Smooth muscle cell (in vitro differentiated cells): ENCODE measurements around the gene GLRA1. TPM values are rescaled to one million over a fixed set of nuclear protein-coding genes. Genes with fewer than 3 reads are reported as not detected.

Experiments used
- DNase-seq: peaks from one replicate; lab custom pipeline; 2025; ENCODE audit not compliant: unreplicated experiment; lab: John Stamatoyannopoulos, UW
- H2AFZ ChIP-seq: fragments of 200-600 bp; sonication (generic); 2 replicates; pipeline ENCODE4 v1.6.0; 2016; ENCODE audit warnings: antibody characterized with exemption, low read depth, mild to moderate bottlenecking
- H3F3A ChIP-seq: fragments of 200-600 bp; sonication (generic); 2 replicates; pipeline ENCODE4 v1.6.0; 2017; ENCODE audit warnings: antibody characterized with exemption, low read depth
- H3K27ac ChIP-seq: fragments of 200-600 bp; sonication (generic); 2 replicates; pipeline ENCODE4 v1.5.1; 2016; ENCODE audit warnings: low read depth, mild to moderate bottlenecking
- H3K27me3 ChIP-seq: fragments of 200-600 bp; sonication (generic); 2 replicates; pipeline ENCODE4 v1.6.1; 2016; ENCODE audit warnings: low read depth, mild to moderate bottlenecking
- H3K36me3 ChIP-seq: fragments of 200-600 bp; sonication (generic); 2 replicates; pipeline ENCODE4 v1.5.1; 2016; ENCODE audit warnings: low read depth
- H3K4me1 ChIP-seq: fragments of 200-600 bp; sonication (generic); 2 replicates; pipeline ENCODE4 v1.5.1; 2016; ENCODE audit warnings: low read depth
- H3K4me2 ChIP-seq: fragments of 200-600 bp; sonication (generic); 2 replicates; pipeline ENCODE4 v1.6.0; 2016; ENCODE audit warnings: mild to moderate bottlenecking
- H3K4me3 ChIP-seq: fragments of 200-600 bp; sonication (generic); 2 replicates; pipeline ENCODE4 v1.5.1; 2016; ENCODE audit warnings: mild to moderate bottlenecking
- H3K79me2 ChIP-seq: fragments of 200-600 bp; sonication (generic); 2 replicates; pipeline ENCODE4 v1.6.0; 2016; ENCODE audit warnings: low read depth, mild to moderate bottlenecking
- H3K9ac ChIP-seq: fragments of 200-600 bp; sonication (generic); 2 replicates; pipeline ENCODE4 v1.6.0; 2016; ENCODE audit warnings: low read depth
- H3K9me3 ChIP-seq: fragments of 200-600 bp; sonication (generic); replicated peaks from 2 replicates; pipeline ENCODE4 v1.5.1; 2016; ENCODE audit warnings: low read depth
- H4K20me1 ChIP-seq: fragments of 200-600 bp; sonication (generic); 2 replicates; pipeline ENCODE4 v1.6.0; 2016; ENCODE audit warnings: low read depth
- CTCF ChIP-seq: fragments of 200-600 bp; sonication (generic); IDR thresholded peaks from 2 replicates; pipeline ENCODE4 v1.5.1; 2017; ENCODE audit warnings: borderline replicate concordance, mild to moderate bottlenecking, antibody characterized with exemption; ENCODE audit not compliant: insufficient read depth, poor library complexity, severe bottlenecking
- WGBS: methylation state at CpG from one replicate; pipeline ENCODE4 v1.1.7; 2016; ENCODE audit warnings: low lambda C conversion rate; 5-methylcytosine and 5-hydroxymethylcytosine counted together
- polyA plus RNA-seq: library from polyadenylated mRNA; unstranded; fragments of >200 nt; fragmentation: Nextera tagmentation; extraction: Ambion mirVana; gene quantifications from 2 replicates; pipeline ENCODE4 v1.2.1, GENCODE V29; 2016
- total RNA-seq: library from RNA; depleted of rRNA; stranded (reverse); fragments of >200 nt; gene quantifications from 2 replicates; pipeline ENCODE4 v1.2.3, GENCODE V29; 2014

The GLRA1 gene
- total and polyA plus RNA-seq, 2 experiments from 2014 or later: not detected

DNA sequence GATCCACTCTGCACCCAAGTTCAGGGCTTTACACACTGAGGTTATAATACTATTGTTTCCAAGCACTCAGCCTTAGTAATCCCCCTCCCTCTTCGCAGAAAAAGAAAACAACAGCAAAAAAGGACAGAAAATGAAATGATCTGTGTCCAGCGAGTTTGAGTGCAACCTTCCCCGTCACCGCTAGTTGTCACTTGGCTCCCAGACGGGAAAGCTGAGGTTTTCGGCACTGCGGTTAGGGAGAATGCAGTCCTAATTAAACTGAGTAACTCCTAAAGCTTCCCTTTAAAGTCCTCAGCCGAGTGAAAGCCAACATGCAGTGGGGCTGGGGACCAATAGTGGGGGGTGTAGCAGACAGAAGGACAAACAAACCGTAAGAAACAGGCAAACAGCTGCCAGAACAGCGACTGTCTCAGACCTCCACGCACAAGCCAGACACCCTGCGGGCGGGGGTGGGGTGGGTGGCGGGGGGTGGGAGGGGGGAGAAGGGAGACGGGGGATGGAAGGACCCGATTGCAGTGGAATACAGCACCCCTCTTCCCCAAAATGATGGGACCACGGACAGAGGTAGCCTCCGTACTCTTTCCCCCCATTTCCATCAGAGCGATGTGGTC lies 680 bp downstream of the GLRA1 start:
- H2AFZ ChIP-seq: no peak overlapping the region
- H3K4me3 ChIP-seq: no peak overlapping the region
- H3F3A ChIP-seq: no peaks in the 10 kb centered on the region
- TF ChIP-seq CTCF: peak; percentile 26
- H3K27ac ChIP-seq: no peak overlapping the region
- no peak overlapping the region for H3K4me2 ChIP-seq
- H3K79me2 ChIP-seq: no peaks in the 10 kb centered on the region
- DNase-seq: no peak
- no peaks in the 10 kb centered on the region for H3K4me1 ChIP-seq
- H3K9ac ChIP-seq: no peak overlapping the region
- H3K36me3 ChIP-seq: no peaks in the 10 kb centered on the region
- no peaks in the 10 kb centered on the region for H4K20me1 ChIP-seq
- no peaks in the 10 kb centered on the region for H3K9me3 ChIP-seq
- H3K27me3 ChIP-seq: peaks cover 15% of the 10 kb centered on the region
- 21% methylated on average over 19 of the region's 19 CpGs for WGBS

GRCh38 chr5:151921916-151922315 lies 2.7 kb downstream of the GLRA1 start:
- H3K4me2 ChIP-seq: no peak overlapping the region
- no peak for DNase-seq
- no peak overlapping the region for H3K27ac ChIP-seq
- no peaks in the 10 kb centered on the region for H3K79me2 ChIP-seq
- no peaks in the 10 kb centered on the region for H3F3A ChIP-seq
- H3K27me3 ChIP-seq: peaks cover 15% of the 10 kb centered on the region
- no peak overlapping the region for H3K4me3 ChIP-seq
- H3K36me3 ChIP-seq: no peaks in the 10 kb centered on the region
- no peaks in the 10 kb centered on the region for H3K9me3 ChIP-seq
- 86% methylated on average over 4 of the region's 4 CpGs for WGBS
- no peaks in the 10 kb centered on the region for H4K20me1 ChIP-seq
- no peak overlapping the region for H3K9ac ChIP-seq
- no peak for TF ChIP-seq CTCF
- H2AFZ ChIP-seq: no peak overlapping the region
- peaks cover 10% of the 10 kb centered on the region for H3K4me1 ChIP-seq

GRCh38 chr5:151917904-151918303 lies 6.7 kb downstream of the GLRA1 start:
- DNase-seq: no peak
- H3K9ac ChIP-seq: no peak overlapping the region
- peaks cover 10% of the 10 kb centered on the region for H3K4me1 ChIP-seq
- H3K4me2 ChIP-seq: no peak overlapping the region
- 86% methylated on average over 2 of the region's 2 CpGs for WGBS
- peaks cover 3% of the 10 kb centered on the region for H3K27me3 ChIP-seq
- no peaks in the 10 kb centered on the region for H3K9me3 ChIP-seq
- H3K36me3 ChIP-seq: no peaks in the 10 kb centered on the region
- no peaks in the 10 kb centered on the region for H3F3A ChIP-seq
- no peak for TF ChIP-seq CTCF
- H3K79me2 ChIP-seq: no peaks in the 10 kb centered on the region
- no peak overlapping the region for H2AFZ ChIP-seq
- H3K27ac ChIP-seq: no peak overlapping the region
- H3K4me3 ChIP-seq: no peak overlapping the region
- H4K20me1 ChIP-seq: no peaks in the 10 kb centered on the region

DNA sequence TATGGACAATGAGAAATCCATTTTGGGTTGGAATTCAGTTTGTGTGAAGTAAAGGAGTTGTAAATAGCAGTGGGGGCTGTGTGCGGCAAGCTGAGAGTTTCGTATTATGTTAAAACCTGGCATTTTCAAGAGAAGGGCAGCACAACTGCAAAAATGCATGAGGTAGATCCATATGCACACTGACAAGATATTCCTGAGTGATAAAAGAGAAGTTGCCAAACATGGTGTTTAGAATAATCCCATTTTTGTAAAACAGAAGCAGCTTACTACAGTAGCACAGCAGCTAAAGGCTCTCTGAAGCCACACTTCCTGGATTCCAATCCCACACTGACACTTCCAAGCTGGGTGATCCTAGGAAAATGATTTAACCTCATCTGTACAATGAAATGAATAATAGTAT lies 11.2 kb downstream of the GLRA1 start:
- H3K79me2 ChIP-seq: no peaks in the 10 kb centered on the region
- 75% methylated on average over 2 of the region's 2 CpGs for WGBS
- H3K9me3 ChIP-seq: no peaks in the 10 kb centered on the region
- H3K4me3 ChIP-seq: no peak overlapping the region
- no peak for DNase-seq
- no peak overlapping the region for H3K4me2 ChIP-seq
- TF ChIP-seq CTCF: no peak
- H3K27ac ChIP-seq: no peak overlapping the region
- peaks cover 13% of the 10 kb centered on the region for H3K4me1 ChIP-seq
- no peaks in the 10 kb centered on the region for H4K20me1 ChIP-seq
- no peak overlapping the region for H3K9ac ChIP-seq
- no peaks in the 10 kb centered on the region for H3F3A ChIP-seq
- no peaks in the 10 kb centered on the region for H3K27me3 ChIP-seq
- H2AFZ ChIP-seq: no peak overlapping the region
- no peaks in the 10 kb centered on the region for H3K36me3 ChIP-seq
